CD4-positive, alpha-beta memory T cell (primary cell): Measurements from ENCODE around the gene MVP. TPM values are rescaled to one million over a fixed set of nuclear protein-coding genes. Genes with fewer than 3 reads are reported as not detected.
"Not testable (repeated sequence)": the region's sequence is repeated elsewhere in the genome, so short reads cannot be mapped to it uniquely, and the experiment has no call there.

Source experiments
- CTCF ChIA-PET: fragments of 350-600 bp; sonication (Branson Sonifier 250); formaldehyde crosslinking; loops from one replicate; lab custom pipeline; 2021; ENCODE audit warnings: inconsistent platforms; ENCODE audit not compliant: partially characterized antibody; lab: Charles Lee
- POLR2A ChIA-PET: fragments of 350-600 bp; sonication (Branson Sonifier 250); formaldehyde crosslinking; loops from one replicate; lab custom pipeline; 2021; ENCODE audit not compliant: partially characterized antibody; lab: Charles Lee
- DNase-seq, 5 donors: peaks; one replicate each; pipeline versions ENCODE4 v3.0.0 to v3.0.0-alpha.2; 2020 to 2022; ENCODE audit warnings: mixed read lengths in 1 of 5
- H3K27ac ChIP-seq: one replicate; pipeline ENCODE4 v1.7.0; 2013; ENCODE audit warnings: low read depth, low read length
- H3K27me3 ChIP-seq: 2 replicates; pipeline ENCODE4 v1.7.0; 2013; ENCODE audit warnings: mild to moderate bottlenecking, low read length, moderate library complexity; ENCODE audit not compliant: insufficient read depth
- H3K36me3 ChIP-seq: 2 replicates; pipeline ENCODE4 v1.7.0; 2013; ENCODE audit warnings: mild to moderate bottlenecking, low read length, moderate library complexity; ENCODE audit not compliant: insufficient read depth
- H3K4me1 ChIP-seq: 2 replicates; pipeline ENCODE4 v1.7.0; 2013; ENCODE audit warnings: mild to moderate bottlenecking, low read length, moderate library complexity; ENCODE audit not compliant: insufficient read depth
- H3K4me3 ChIP-seq, 2 donors: one replicate each; pipeline ENCODE4 v1.7.0; 2013; ENCODE audit warnings: low read length in 2 of 2, mild to moderate bottlenecking in 1 of 2
- H3K9me3 ChIP-seq, 2 donors: one replicate each; pipeline ENCODE4 v1.7.0; 2013; ENCODE audit warnings: low read length in 2 of 2, control low read depth in 1 of 2; ENCODE audit not compliant: control insufficient read depth in 1 of 2
- H3K27ac Mint-ChIP-seq, 7 donors: one replicate each; pipeline ENCODE4 v1.8.0; 2020 to 2021; ENCODE audit warnings: mixed read lengths in 7 of 7, mild to moderate bottlenecking in 6 of 7, inconsistent platforms in 3 of 7, moderate library complexity in 3 of 7
- H3K27me3 Mint-ChIP-seq, 2 donors: one replicate each; pipeline ENCODE4 v1.8.0; 2020 to 2021; ENCODE audit warnings: mixed read lengths in 2 of 2
- H3K36me3 Mint-ChIP-seq, 2 donors: one replicate each; pipeline ENCODE4 v1.8.0; 2020 to 2021; ENCODE audit warnings: mixed read lengths in 2 of 2, inconsistent platforms in 1 of 2, mild to moderate bottlenecking in 1 of 2
- H3K4me1 Mint-ChIP-seq, 4 donors: one replicate each; pipeline ENCODE4 v1.8.0; 2020 to 2021; ENCODE audit warnings: mixed read lengths in 4 of 4, mild to moderate bottlenecking in 1 of 4
- H3K4me3 Mint-ChIP-seq, 8 donors: one replicate each; pipeline ENCODE4 v1.8.0; 2020 to 2021; ENCODE audit warnings: mixed read lengths in 8 of 8, mild to moderate bottlenecking in 7 of 8, moderate library complexity in 6 of 8, inconsistent platforms in 3 of 8
- H3K9me3 Mint-ChIP-seq, 8 donors: one replicate each; pipeline ENCODE4 v1.8.0; 2020 to 2021; ENCODE audit warnings: mixed read lengths in 8 of 8, mild to moderate bottlenecking in 5 of 8, inconsistent platforms in 3 of 8, moderate library complexity in 1 of 8
- intact Hi-C: fragments of 100-400 bp; cut with micrococcal nuclease; formaldehyde crosslinking; loops from one replicate; pipeline ENCODE4 v1.15.1; 2023
- polyA plus RNA-seq, 2 donors: library from polyadenylated mRNA; unstranded; fragments of 300-500 nt; fragmentation: Illumina TruSeq; gene quantifications; one replicate each; pipeline ENCODE4 v1.2.3, GENCODE V29; 2021
- total RNA-seq, 2 experiments: library from RNA; stranded (reverse); gene quantifications; one replicate each; pipeline ENCODE4 v1.2.3, GENCODE V29; 2021

MVP gene
- total and polyA plus RNA-seq, 4 experiments from 2014 or later: 145 to 187 (median 159) TPM

- Histone ChIP-seq H3K9me3 (no peaks in the 10 kb centered on the region), H3K27me3 (no peaks in the 10 kb centered on the region), H3K4me1 (peaks cover 39% of the 10 kb centered on the region), H3K36me3 (peaks cover 4% of the 10 kb centered on the region), H3K4me3 (peak overlapping the region; percentile 90 to 98), H3K27ac (peak overlapping the region; percentile 79)
- intact Hi-C loops: loop anchor here (1.0 kb wide), 6 partner anchors 14 to 205 kb away; partner anchors contain the start of genes INO80E and PAGR1
- H3K9me3 Mint-ChIP-seq: no peaks in the 10 kb centered on the region
- DNase-seq: peak in 3 of 5 donors; percentile 20 to 26 (median 23)
- H3K27ac Mint-ChIP-seq: peak overlapping the region; percentile 96 to 99 (median 98)
- peaks cover 27 to 59% (median 40%) of the 10 kb centered on the region in 4 donors for H3K4me1 Mint-ChIP-seq
- CTCF ChIA-PET: interaction anchor here (1.2 to 7.5 kb wide), 14 partner anchors 11 to 90 kb away, joined by 3 to 59 read pairs (median 20); partner anchors contain the start of genes C16orf54 and PAGR1
- POLR2A ChIA-PET: interaction anchor here (0.8 to 12.0 kb wide), 28 partner anchors 19 to 579 kb away, joined by 3 to 522 read pairs (median 6); partner anchors contain the start of genes C16orf54, CDIPT, CORO1A and HIRIP3
- H3K36me3 Mint-ChIP-seq: peaks cover 0 to 32% of the 10 kb centered on the region in 2 donors
- H3K4me3 Mint-ChIP-seq: peak overlapping the region; percentile 97 to 100 (median 99)
- no peaks in the 10 kb centered on the region for H3K27me3 Mint-ChIP-seq
Measured at GRCh38 chr16:29790949-29791844, 29.1 kb upstream of the MVP start.

GRCh38 chr16:29791845-29792807, 28.1 kb upstream of the MVP start:
- Histone ChIP-seq H3K9me3 (no peaks in the 10 kb centered on the region), H3K4me1 (peaks cover 39% of the 10 kb centered on the region), H3K27ac (peak overlapping the region; percentile 79), H3K27me3 (no peaks in the 10 kb centered on the region), H3K4me3 (peak overlapping the region; percentile 90 to 98), H3K36me3 (peaks cover 10% of the 10 kb centered on the region)
- peak overlapping the region; percentile 96 to 99 (median 98) for H3K27ac Mint-ChIP-seq
- ChIA-PET POLR2A (interaction anchor here (2.3 to 12.0 kb wide), 6 partner anchors 18 to 91 kb away, joined by 8 to 522 read pairs (median 102); partner anchors contain the start of genes C16orf54, MAZ, MVP and PAGR1), CTCF (interaction anchor here (3.8 to 7.5 kb wide), 5 partner anchors 11 to 91 kb away, joined by 20 to 59 read pairs (median 26); partner anchors contain the start of gene PAGR1)
- no peak for DNase-seq
- H3K36me3 Mint-ChIP-seq: peaks cover 3 to 40% of the 10 kb centered on the region in 2 donors
- intact Hi-C loops: no loop called here
- no peaks in the 10 kb centered on the region for H3K9me3 Mint-ChIP-seq
- H3K4me1 Mint-ChIP-seq: peaks cover 27 to 62% (median 40%) of the 10 kb centered on the region in 4 donors
- no peaks in the 10 kb centered on the region for H3K27me3 Mint-ChIP-seq
- H3K4me3 Mint-ChIP-seq: peak overlapping the region; percentile 97 to 100 (median 99)

- intact Hi-C loops: not testable (repeated sequence)
Measured at GRCh38 chr16:29793153-29793552, 27.1 kb upstream of the MVP start.

GRCh38 chr16:29794231-29794710, 26.0 kb upstream of the MVP start:
- peaks cover 25 to 62% (median 37%) of the 10 kb centered on the region in 4 donors for H3K4me1 Mint-ChIP-seq
- peak overlapping the region in 1 of 7 donors; percentile 43 for H3K27ac Mint-ChIP-seq
- peaks cover 32% of the 10 kb centered on the region for H3K36me3 ChIP-seq
- H3K4me3 Mint-ChIP-seq: no peak overlapping the region
- no peak overlapping the region for H3K4me3 ChIP-seq
- H3K27me3 ChIP-seq: no peaks in the 10 kb centered on the region
- no peak overlapping the region for H3K27ac ChIP-seq
- CTCF ChIA-PET: interaction anchor here (0.8 to 7.5 kb wide), 6 partner anchors 9 to 94 kb away, joined by 3 to 53 read pairs (median 8); partner anchors contain the start of gene PAGR1
- intact Hi-C loops: no loop called here
- DNase-seq: no peak
- no peaks in the 10 kb centered on the region for H3K9me3 Mint-ChIP-seq
- peaks cover 39% of the 10 kb centered on the region for H3K4me1 ChIP-seq
- no peaks in the 10 kb centered on the region for H3K9me3 ChIP-seq
- POLR2A ChIA-PET: interaction anchor here (0.6 to 12.0 kb wide), 6 partner anchors 10 to 92 kb away, joined by 3 to 522 read pairs (median 4); partner anchors contain the start of genes C16orf54, MAZ, MVP and PAGR1
- no peaks in the 10 kb centered on the region for H3K27me3 Mint-ChIP-seq
- H3K36me3 Mint-ChIP-seq: peaks cover 20 to 59% of the 10 kb centered on the region in 2 donors

More at GRCh38 chr16:29793153-29793552, 27.1 kb upstream of the MVP start:
- not testable (repeated sequence) for DNase-seq, H3K27me3 Mint-ChIP-seq, H3K4me3 ChIP-seq, H3K9me3 Mint-ChIP-seq, H3K9me3 ChIP-seq, H3K27me3 ChIP-seq, H3K27ac ChIP-seq
- H3K27ac Mint-ChIP-seq: peak overlapping the region in 5 of 7 donors; percentile 2 to 82 (median 73)
- peaks cover 25 to 62% (median 37%) of the 10 kb centered on the region in 4 donors for H3K4me1 Mint-ChIP-seq
- H3K36me3 ChIP-seq: peaks cover 21% of the 10 kb centered on the region
- H3K4me3 Mint-ChIP-seq: peak overlapping the region in 3 of 8 donors; percentile 5 to 100 (median 99)
- H3K4me1 ChIP-seq: peaks cover 39% of the 10 kb centered on the region
- H3K36me3 Mint-ChIP-seq: peaks cover 10 to 49% of the 10 kb centered on the region in 2 donors
- POLR2A ChIA-PET: interaction anchor here (0.5 to 12.0 kb wide), 5 partner anchors 17 to 246 kb away, joined by 3 to 522 read pairs (median 3); partner anchors contain the start of genes C16orf54, MAZ, MVP and PAGR1
- CTCF ChIA-PET: interaction anchor here (0.8 to 7.5 kb wide), 4 partner anchors 10 to 93 kb away, joined by 3 to 53 read pairs (median 10); no protein-coding TSS in a partner anchor

- intact Hi-C loops: loop anchor here (10.0 kb wide), 1 partner anchor 208 kb away; no protein-coding TSS in a partner anchor
- no peak for DNase-seq
- no peaks in the 10 kb centered on the region for H3K9me3 ChIP-seq
- no peak overlapping the region for H3K27ac ChIP-seq
- Mint-ChIP-seq H3K9me3 (peaks cover 0 to 5% (median 0%) of the 10 kb centered on the region in 8 donors), H3K27me3 (no peaks in the 10 kb centered on the region), H3K4me3 (peak overlapping the region in 1 of 8 donors; percentile 61), H3K4me1 (peaks cover 9 to 26% (median 17%) of the 10 kb centered on the region in 4 donors), H3K36me3 (peaks cover 28 to 51% of the 10 kb centered on the region in 2 donors), H3K27ac (peak overlapping the region in 5 of 7 donors; percentile 30 to 98 (median 77))
- H3K4me1 ChIP-seq: peaks cover 17% of the 10 kb centered on the region
- H3K4me3 ChIP-seq: no peak overlapping the region
- H3K27me3 ChIP-seq: no peaks in the 10 kb centered on the region
- ChIA-PET CTCF (interaction anchor here (0.8 to 4.9 kb wide), 8 partner anchors 10 to 217 kb away, joined by 3 to 53 read pairs (median 5); partner anchors contain the start of genes KIF22 and PAGR1), POLR2A (interaction anchor here (1.2 to 24.0 kb wide), 6 partner anchors 9 to 101 kb away, joined by 3 to 522 read pairs (median 28); partner anchors contain the start of genes C16orf54, KIF22 and PAGR1)
- peaks cover 31% of the 10 kb centered on the region for H3K36me3 ChIP-seq
Measured at GRCh38 chr16:29802416-29802935, 17.8 kb upstream of the MVP start.
